HG03442 (cell line): Measurements from ENCODE around the gene CTTN.
"Not testable (repeated sequence)": the region's sequence is repeated elsewhere in the genome, so short reads cannot be mapped to it uniquely, and the experiment has no call there.

ENCODE experiments used
- ATAC-seq: cut with Tn5 transposase; IDR thresholded peaks from one replicate; pipeline ENCODE4 v1.9.1; 2021; ENCODE audit warnings: mild to moderate bottlenecking, moderate library complexity; ENCODE audit not compliant: unreplicated experiment

The CTTN gene

DNA sequence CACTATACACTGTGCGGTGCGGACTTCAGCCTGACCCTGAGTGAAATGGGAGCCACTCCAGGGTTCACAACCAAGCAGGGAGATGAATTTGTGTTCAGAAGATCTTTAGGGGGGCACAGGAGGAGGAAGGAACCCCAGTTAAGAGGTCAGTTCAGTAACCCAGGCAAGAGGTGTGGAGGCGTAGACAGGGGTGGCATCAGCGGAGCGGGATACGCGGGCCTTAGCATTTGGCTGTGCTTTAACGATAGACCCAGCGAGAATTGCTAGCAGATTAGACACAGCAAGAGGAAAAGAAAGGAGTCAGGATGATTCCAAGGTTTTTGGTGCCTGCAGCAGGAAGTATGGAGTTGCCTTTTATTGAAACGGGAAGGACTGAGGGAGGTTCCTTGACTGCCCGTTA, 46.8 kb downstream of the CTTN start:
- no peak for ATAC-seq

DNA sequence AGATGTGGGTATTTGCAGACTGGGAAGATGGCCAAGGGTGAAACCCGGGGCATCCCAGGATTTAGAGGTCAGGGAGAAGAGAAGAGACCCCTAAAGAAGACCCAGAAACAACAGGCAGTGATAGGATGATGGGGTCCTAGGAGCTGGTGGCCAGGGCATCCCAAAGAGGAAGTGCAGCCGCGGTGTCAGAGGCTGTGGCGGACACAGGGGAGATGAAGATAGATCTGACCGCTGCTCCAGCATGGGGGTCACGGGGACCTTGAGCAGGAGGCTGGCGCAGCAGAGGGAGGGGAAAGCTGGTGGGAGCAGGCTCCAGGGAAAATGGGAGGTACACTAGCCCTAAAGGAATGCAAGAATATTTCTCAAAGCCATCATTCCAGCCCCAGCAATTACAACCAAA, 47.3 kb downstream of the CTTN start:
- ATAC-seq: no peak

DNA sequence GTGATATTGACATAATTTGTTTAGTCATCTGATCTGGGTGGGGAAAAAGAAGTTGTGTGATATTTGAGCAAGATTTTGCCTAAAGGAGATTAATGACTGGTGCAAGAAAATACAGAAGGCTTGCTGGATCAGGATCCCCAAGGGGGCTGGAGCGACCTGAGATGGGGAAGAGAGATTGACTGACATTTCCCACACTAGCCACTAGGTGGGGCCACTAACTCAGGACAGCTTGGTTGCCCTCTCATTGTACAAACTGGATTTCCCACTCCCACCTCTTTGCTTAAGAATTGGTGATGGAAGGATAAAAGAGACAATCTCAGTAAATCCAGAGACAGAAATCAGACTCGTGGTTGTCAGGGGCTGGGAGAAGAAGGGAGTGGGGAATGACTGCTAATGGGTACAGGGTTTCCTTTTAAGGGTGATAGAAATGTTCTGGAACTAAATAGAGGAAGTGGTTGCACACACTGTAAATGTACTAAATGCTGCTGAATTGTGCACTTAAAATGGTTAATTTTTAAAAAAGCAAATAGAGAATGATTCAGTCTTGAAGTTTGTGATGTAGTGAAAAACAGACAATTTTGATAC, 50.7 kb downstream of the CTTN start:
- no peak for ATAC-seq

DNA sequence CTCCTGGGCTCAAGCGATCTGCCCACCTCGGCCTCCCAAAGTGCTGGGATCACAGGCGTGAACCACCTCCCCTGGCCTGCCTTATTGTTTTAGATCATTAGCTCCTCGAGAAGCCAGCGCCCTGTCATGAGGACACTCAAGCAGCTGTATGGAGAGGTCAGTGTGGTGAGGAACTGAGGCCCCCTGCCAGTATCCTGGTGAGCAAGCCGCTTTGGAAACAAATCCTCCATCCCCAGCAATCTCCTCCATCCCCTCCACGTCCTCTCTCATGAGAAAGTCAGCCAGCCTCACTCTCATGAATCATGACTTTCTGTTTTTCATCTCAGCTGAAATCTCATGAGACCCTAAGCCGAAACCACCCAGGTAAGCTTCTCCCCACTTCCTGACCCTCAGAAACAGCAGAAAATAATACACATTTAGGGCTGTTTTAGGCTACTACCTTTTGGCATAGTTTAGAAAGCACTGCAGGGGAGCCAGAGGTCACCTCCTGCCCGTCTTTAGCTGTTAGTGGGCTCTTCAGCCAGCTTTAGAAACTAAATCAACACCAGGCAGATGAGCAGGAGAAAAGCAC, 56.0 kb downstream of the CTTN start:
- ATAC-seq: no peak

- not testable (repeated sequence) for ATAC-seq
Observed at GRCh38 chr11:70454811-70455210, 56.5 kb downstream of the CTTN start.

- ATAC-seq: no peak
Observed at GRCh38 chr11:70455354-70455753, 57.0 kb downstream of the CTTN start.

DNA sequence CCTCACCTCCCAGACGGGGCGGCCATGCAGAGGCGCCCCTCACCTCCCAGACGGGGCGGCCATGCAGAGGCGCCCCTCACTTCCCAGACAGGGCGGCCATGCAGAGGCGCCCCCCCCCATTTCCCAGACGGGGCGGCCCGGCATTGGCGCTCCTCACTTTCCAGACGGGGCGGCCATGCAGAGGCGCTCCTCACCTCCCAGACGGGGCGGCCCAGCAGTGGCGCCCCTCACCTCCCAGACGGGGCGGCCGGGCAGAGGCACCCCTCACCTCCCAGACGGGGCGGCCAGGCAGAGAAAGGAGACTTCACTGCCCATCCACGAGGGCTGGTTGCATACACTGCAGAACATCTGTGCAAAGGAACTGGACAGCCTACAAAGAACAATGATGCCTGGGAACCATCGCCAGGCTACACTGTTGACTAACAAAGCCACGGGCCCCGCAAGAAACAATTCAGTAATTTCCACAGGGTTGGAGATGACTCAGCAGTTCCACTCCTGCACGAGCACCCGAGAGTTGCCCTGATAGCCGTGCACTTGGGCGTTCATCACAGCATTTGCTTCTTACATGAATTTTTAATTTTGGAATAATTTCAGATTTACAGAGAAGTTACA, 58.7 kb downstream of the CTTN start:
- ATAC-seq: no peak

GRCh38 chr11:70458736-70459135, 60.4 kb downstream of the CTTN start:
- no peak for ATAC-seq

DNA sequence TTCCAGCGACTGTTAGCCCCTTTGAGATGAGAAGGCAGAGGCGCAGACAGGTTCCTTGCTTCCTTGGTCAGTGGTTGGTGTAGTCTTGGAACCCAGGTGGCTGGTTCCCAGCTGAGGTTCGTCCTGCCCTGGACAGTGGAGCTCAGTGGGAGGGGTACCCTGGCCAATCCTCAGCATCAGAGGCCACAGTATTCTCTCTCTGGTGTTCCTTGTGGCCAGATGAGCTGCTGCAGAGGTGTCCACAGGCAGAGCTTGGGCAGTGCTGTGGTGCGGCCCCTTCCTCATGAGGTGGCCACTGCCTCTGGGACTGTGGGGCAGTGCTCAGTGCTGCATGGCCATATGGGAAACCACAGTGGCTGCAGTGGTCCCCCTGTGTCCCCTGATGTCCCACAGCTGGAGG, 61.8 kb downstream of the CTTN start:
- no peak for ATAC-seq

GRCh38 chr11:70460964-70461363, 62.6 kb downstream of the CTTN start:
- no peak for ATAC-seq

DNA sequence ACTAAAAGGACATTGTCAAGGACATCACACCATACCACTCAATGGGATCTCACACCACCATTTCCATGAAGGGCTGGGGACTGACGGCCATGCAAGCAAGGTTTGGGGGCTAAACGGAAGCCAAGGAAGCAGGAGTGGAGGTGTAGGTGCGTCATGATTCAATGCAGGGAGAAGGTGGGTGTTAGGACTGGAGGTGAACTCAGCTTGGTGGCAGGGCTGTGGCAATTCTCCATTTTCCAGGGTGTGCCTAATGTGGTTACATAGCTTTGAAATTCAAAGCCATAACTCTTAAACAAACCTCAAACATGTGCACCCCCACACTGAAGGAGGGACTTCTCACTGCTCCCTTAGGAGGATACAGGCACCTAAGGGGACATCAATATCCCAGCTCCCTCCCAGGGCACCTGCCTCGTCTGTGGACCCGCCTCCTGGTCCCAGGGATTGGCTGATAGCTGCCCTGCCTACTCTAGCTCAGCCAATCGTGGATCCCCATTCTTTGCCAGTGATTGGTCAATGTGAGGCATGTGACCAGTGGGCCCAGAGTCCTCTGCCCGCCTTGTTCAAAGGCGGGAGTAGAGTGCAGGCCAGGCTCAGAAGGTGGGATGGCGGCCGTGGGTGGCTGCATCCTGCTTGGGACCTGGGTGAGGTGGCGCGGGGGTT, 64.6 kb downstream of the CTTN start:
- ATAC-seq: no peak

DNA sequence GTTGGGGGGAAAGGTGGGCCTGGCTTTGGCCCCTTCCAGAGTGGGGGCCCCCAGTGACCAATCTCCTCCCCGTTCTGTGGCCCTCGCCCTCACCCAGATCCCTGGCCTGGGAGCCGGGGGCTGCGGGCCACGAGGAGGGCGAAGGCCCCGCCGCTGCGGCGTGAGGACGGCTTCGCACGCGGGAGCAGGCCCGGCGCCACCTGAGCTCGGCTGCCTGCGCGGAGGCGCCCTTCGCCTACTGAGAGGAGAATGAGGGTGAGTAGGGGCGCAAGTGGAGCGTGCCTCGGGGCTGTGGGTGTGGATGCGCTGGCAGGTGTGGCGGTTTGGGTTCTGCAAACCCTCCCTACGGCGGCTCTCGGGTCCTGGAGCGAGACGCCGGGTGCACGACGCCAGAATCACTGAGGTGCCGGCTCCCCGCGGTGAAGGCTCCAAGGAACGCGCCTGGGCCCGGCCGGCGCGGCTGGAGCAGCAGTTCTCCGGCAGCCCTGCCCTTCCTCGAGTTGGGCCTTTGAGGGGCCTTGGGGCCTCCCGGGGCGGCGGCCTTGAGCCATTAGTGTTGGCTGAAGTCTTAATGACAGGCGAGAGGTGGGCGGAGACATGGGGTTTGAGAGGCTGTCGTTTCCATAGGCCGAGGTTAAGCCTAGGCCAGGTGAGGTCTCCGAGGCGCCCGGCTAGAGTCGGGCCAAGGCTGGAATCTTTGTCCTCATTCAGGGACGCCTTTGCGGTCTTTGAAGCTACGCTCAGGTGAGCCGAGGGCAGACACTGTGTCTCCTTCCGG, 65.3 kb downstream of the CTTN start:
- no peak for ATAC-seq

DNA sequence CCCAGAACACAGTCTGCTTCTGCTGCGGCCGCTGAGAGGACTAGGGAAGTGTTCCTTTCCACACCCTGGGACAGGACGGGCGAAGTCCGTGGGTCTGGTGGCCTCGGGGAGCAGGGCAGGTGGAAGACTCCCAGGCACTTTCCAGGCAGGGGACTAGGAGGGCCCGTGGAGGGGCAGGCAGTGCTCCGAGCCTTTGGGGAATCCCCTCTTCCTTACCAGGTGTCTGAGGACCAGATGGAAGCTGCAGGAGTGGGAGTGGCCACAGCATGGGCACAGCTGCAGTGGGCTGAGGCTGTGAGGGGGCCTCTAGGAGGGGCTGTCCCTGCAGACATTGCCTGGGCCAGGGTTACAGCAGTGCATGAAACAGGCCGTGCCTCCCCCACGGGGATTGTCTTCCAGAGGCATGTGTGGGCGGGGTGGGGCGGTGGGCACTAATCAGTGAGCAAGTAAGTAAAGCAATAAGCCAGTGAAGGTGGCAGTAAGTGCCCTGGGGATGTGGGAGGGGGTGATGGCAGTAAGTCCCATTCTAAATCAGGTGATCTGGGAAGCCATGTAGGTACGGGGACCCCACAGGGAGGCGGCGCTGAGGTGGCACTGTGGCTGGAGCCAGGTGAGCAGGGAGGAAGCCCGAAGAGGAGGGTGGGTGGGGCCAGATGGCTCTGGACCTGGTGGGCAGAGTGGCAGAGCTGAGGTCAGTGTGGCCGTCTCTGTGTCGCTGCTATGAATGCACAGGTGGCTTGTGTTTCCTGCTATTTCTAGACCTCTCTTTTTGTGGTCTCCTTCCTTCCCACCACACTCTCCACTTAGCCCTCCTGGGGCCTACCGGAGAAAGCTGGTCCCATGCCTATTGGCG, 66.4 kb downstream of the CTTN start:
- ATAC-seq: no peak

- ATAC-seq: no peak
Observed at GRCh38 chr11:70466154-70466553, 67.8 kb downstream of the CTTN start.

DNA sequence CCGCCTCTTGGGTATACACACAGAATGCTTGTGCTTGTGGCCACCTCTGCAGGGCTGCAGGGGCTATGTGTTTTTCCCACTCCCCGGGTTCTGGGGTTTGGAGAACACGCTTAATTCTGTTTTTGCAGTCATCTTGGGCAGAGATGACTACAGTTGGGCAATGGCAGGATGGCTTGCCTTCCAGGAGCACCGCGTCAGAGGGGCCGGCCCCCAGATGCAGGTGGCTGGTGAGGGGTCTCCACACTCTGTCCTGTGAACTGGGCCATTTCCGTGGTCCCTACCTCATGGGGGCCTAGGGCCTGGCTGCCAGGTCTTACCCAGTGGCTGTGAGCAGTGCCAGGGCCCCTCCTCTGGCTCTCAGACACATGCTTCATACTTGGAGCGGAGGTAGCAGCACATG, 68.3 kb downstream of the CTTN start:
- no peak for ATAC-seq

GRCh38 chr11:70467201-70468085, 69.1 kb downstream of the CTTN start:
- no peak for ATAC-seq

GRCh38 chr11:70468256-70469195, 70.2 kb downstream of the CTTN start:
- ATAC-seq: no peak

GRCh38 chr11:70470127-70470526, 71.8 kb downstream of the CTTN start:
- ATAC-seq: peak; percentile 71
